SIG-M5 treated with dmso at 0.1 percent for 504 hours (cell line): ENCODE results near the gene ANKRD44.

Experiments
- DNase-seq: peaks from one replicate; lab custom pipeline; 2025; ENCODE audit not compliant: unreplicated experiment; lab: John Stamatoyannopoulos, UW

ANKRD44 gene

GRCh38 chr2:197007716-197008628 is 302.6 kb downstream of the ANKRD44 start:
- DNase-seq = no peak

- no peak for DNase-seq
These were observed 308.7 kb downstream of the ANKRD44 start for GRCh38 chr2:197001921-197002320.

- DNase-seq = no peak
These were observed 314.7 kb downstream of the ANKRD44 start for GRCh38 chr2:196995757-196996314.

GRCh38 chr2:196994764-196995163 is 315.8 kb downstream of the ANKRD44 start:
- no peak for DNase-seq

- DNase-seq = no peak
These were observed 317.0 kb downstream of the ANKRD44 start for GRCh38 chr2:196993617-196994016.

GRCh38 chr2:196992466-196992865 is 318.1 kb downstream of the ANKRD44 start:
- no peak for DNase-seq

GRCh38 chr2:196990788-196991461 is 319.7 kb downstream of the ANKRD44 start:
- no peak for DNase-seq

GRCh38 chr2:196990092-196990491 is 320.5 kb downstream of the ANKRD44 start:
- DNase-seq = no peak

- peak; percentile 80 for DNase-seq
These were observed 321.1 kb downstream of the ANKRD44 start for GRCh38 chr2:196989496-196989895.

GRCh38 chr2:196988639-196989038 is 321.9 kb downstream of the ANKRD44 start:
- DNase-seq = peak; percentile 37

GRCh38 chr2:196987649-196988364 is 322.8 kb downstream of the ANKRD44 start:
- DNase-seq = peak; percentile 94

GRCh38 chr2:196987298-196987648 is 323.3 kb downstream of the ANKRD44 start:
- DNase-seq = no peak

- DNase-seq = peak; percentile 93
These were observed 324.9 kb downstream of the ANKRD44 start for GRCh38 chr2:196985511-196986183.

GRCh38 chr2:196984903-196985302 is 325.7 kb downstream of the ANKRD44 start:
- no peak for DNase-seq

GRCh38 chr2:196983934-196984333 is 326.6 kb downstream of the ANKRD44 start:
- DNase-seq = peak; percentile 95

GRCh38 chr2:196980473-196980872 is 330.1 kb downstream of the ANKRD44 start:
- DNase-seq = no peak

GRCh38 chr2:196980001-196980400 is 330.6 kb downstream of the ANKRD44 start:
- DNase-seq = no peak

GRCh38 chr2:196977507-196977906 is 333.1 kb downstream of the ANKRD44 start:
- no peak for DNase-seq

GRCh38 chr2:196974970-196975369 is 335.6 kb downstream of the ANKRD44 start:
- DNase-seq = no peak

GRCh38 chr2:196971574-196972279 is 338.9 kb downstream of the ANKRD44 start:
- DNase-seq = no peak
